Gastrocnemius medialis (tissue), 4 donors: ENCODE results near the gene CTNNBL1. TPM values are rescaled to one million over a fixed set of nuclear protein-coding genes. Genes with fewer than 3 reads are reported as not detected.

ENCODE experiments used
- ATAC-seq, 2 donors: fragments of 150-250 bp; one replicate each; pipeline ENCODE4 v1.9.1; 2016
- DNase-seq, 2 donors: peaks; one replicate each; pipeline ENCODE4 v3.0.0-alpha.2; 2019
- H3K27ac ChIP-seq, 4 donors: fragments of 200-600 bp; sonication (generic); 1 replicate in 1 of 4; 2 replicates in 3 of 4; pipeline ENCODE4 v1.5.1; 2016 to 2018; ENCODE audit warnings: mild to moderate bottlenecking in 2 of 4, moderate library complexity in 1 of 4
- H3K27me3 ChIP-seq, 3 donors: fragments of 200-600 bp; sonication (generic) in 2 of 3; 1 replicate in 1 of 3; 2 replicates in 2 of 3; pipeline versions ENCODE4 v1.5.1 to v1.6.0; 2016 to 2019; ENCODE audit warnings: mild to moderate bottlenecking in 1 of 3, moderate library complexity in 1 of 3
- H3K36me3 ChIP-seq, 2 donors: fragments of 200-600 bp; sonication (generic) in 1 of 2; one replicate each; pipeline ENCODE4 v1.5.1; 2017 to 2018
- H3K4me1 ChIP-seq, 2 donors: fragments of 200-600 bp; sonication (generic) in 1 of 2; one replicate each; pipeline ENCODE4 v1.5.1; 2016 to 2017; ENCODE audit warnings: mild to moderate bottlenecking in 2 of 2
- H3K4me3 ChIP-seq, 4 donors: fragments of 200-600 bp; sonication (generic) in 3 of 4; 1 replicate in 1 of 4; 2 replicates in 3 of 4; pipeline ENCODE4 v1.5.1; 2016 to 2019; ENCODE audit warnings: mild to moderate bottlenecking in 2 of 4
- H3K9me3 ChIP-seq, 3 donors: fragments of 200-600 bp; sonication (generic) in 2 of 3; 1 replicate in 1 of 3; 2 replicates in 2 of 3; pipeline ENCODE4 v1.5.1; 2016 to 2019
- CTCF ChIP-seq, 5 experiments: fragments of 450-650 bp in 3 of 5; fragments of 200-600 bp in 2 of 5; sonication (generic) in 2 of 5; IDR thresholded peaks in 4 of 5; conservative IDR thresholded peaks in 1 of 5; 1 replicate in 4 of 5; 2 replicates in 1 of 5; pipeline ENCODE4 v1.5.1; 2016 to 2019; ENCODE audit warnings: antibody characterized with exemption in 5 of 5, mild to moderate bottlenecking in 3 of 5, moderate library complexity in 3 of 5
- POLR2A ChIP-seq, 2 donors: fragments of 450-650 bp; IDR thresholded peaks; one replicate each; pipeline ENCODE4 v1.6.1; 2017; ENCODE audit warnings: antibody characterized with exemption in 2 of 2, mild to moderate bottlenecking in 2 of 2, moderate library complexity in 2 of 2
- in situ Hi-C, 4 donors: fragments of 200-750 bp; cut with MboI; loops; one replicate each; pipeline versions ENCODE4 v1.15.0 to v1.8.0; 2017; ENCODE audit warnings: low sequenced_read_pairs in 4 of 4
- intact Hi-C: fragments of 100-400 bp; cut with DNase I; formaldehyde crosslinking; loops from one replicate; pipeline ENCODE4 v1.15.1; 2023; ENCODE audit warnings: low total_unique reads
- total RNA-seq, 4 donors: library from RNA; depleted of rRNA; stranded (reverse); fragments of >200 nt; gene quantifications; one replicate each; pipeline versions ENCODE4 v1.1.0 to v1.2.3, GENCODE V29; 2016

The CTNNBL1 gene
- total RNA-seq, 4 donors from 2014 or later = 23.1 to 35.4 (median 30.3) TPM

GRCh38 chr20:37703035-37703845, 9.4 kb downstream of the CTNNBL1 start:
- peaks cover 0 to 8% of the 10 kb centered on the region in 2 donors for H3K4me1 ChIP-seq
- ATAC-seq = no peak
- intact Hi-C loops (no loop called here), in situ Hi-C loops (no loop called here)
- no peak for DNase-seq
- H3K4me3 ChIP-seq = no peak overlapping the region
- no peaks in the 10 kb centered on the region for H3K36me3 ChIP-seq
- H3K27ac ChIP-seq = no peak overlapping the region
- TF ChIP-seq POLR2A (IDR thresholded peaks at IDR 0.05) = no peak
- no peak for TF ChIP-seq CTCF (IDR thresholded peaks at IDR 0.05 in 4 of 5, conservative IDR thresholded peaks at IDR 0.05 in 1 of 5)
- H3K9me3 ChIP-seq = no peaks in the 10 kb centered on the region
- H3K27me3 ChIP-seq = no peaks in the 10 kb centered on the region

- TF ChIP-seq CTCF (IDR thresholded peaks at IDR 0.05 in 4 of 5, conservative IDR thresholded peaks at IDR 0.05 in 1 of 5) (no peak), POLR2A (IDR thresholded peaks at IDR 0.05) (no peak)
These were observed 11.1 kb downstream of the CTNNBL1 start for GRCh38 chr20:37704955-37705354.

GRCh38 chr20:37706298-37706697, 12.5 kb downstream of the CTNNBL1 start:
- H3K4me1 ChIP-seq = peaks cover 4 to 8% of the 10 kb centered on the region in 2 donors
- H3K4me3 ChIP-seq = no peak overlapping the region
- ATAC-seq (no peak), DNase-seq (no peak)
- in situ Hi-C loops = no loop called here
- intact Hi-C loops = no loop called here
- H3K27me3 ChIP-seq = no peaks in the 10 kb centered on the region
- no peaks in the 10 kb centered on the region for H3K9me3 ChIP-seq
- no peak overlapping the region for H3K27ac ChIP-seq
- no peak for TF ChIP-seq CTCF (IDR thresholded peaks at IDR 0.05 in 4 of 5, conservative IDR thresholded peaks at IDR 0.05 in 1 of 5)
- TF ChIP-seq POLR2A (IDR thresholded peaks at IDR 0.05) = no peak
- H3K36me3 ChIP-seq = no peaks in the 10 kb centered on the region

More at GRCh38 chr20:37704955-37705354, 11.1 kb downstream of the CTNNBL1 start:
- Histone ChIP-seq H3K27me3 (no peaks in the 10 kb centered on the region), H3K4me3 (no peak overlapping the region), H3K36me3 (no peaks in the 10 kb centered on the region), H3K9me3 (no peaks in the 10 kb centered on the region), H3K27ac (no peak overlapping the region), H3K4me1 (no peaks in the 10 kb centered on the region)
- ATAC-seq (no peak), DNase-seq (no peak)
- in situ Hi-C loops = no loop called here
- intact Hi-C loops = no loop called here

- no peak overlapping the region for H3K4me3 ChIP-seq
- H3K36me3 ChIP-seq = no peaks in the 10 kb centered on the region
- in situ Hi-C loops = no loop called here
- H3K27ac ChIP-seq = no peak overlapping the region
- H3K4me1 ChIP-seq = peaks cover 22% of the 10 kb centered on the region in 2 donors
- no peak for DNase-seq
- no peak for ATAC-seq
- no peaks in the 10 kb centered on the region for H3K27me3 ChIP-seq
- TF ChIP-seq CTCF (IDR thresholded peaks at IDR 0.05 in 4 of 5, conservative IDR thresholded peaks at IDR 0.05 in 1 of 5) (no peak), POLR2A (IDR thresholded peaks at IDR 0.05) (no peak)
- intact Hi-C loops = no loop called here
- no peaks in the 10 kb centered on the region for H3K9me3 ChIP-seq
These were observed 17.2 kb downstream of the CTNNBL1 start for GRCh38 chr20:37711001-37711400.
